Measurements from ENCODE around the gene PPFIA4. TPM values are rescaled to one million over a fixed set of nuclear protein-coding genes. Genes with fewer than 3 reads are reported as not detected.

PPFIA4 gene
- total RNA-seq, 1 experiment from 2014 or later, result 3.0 TPM

DNA sequence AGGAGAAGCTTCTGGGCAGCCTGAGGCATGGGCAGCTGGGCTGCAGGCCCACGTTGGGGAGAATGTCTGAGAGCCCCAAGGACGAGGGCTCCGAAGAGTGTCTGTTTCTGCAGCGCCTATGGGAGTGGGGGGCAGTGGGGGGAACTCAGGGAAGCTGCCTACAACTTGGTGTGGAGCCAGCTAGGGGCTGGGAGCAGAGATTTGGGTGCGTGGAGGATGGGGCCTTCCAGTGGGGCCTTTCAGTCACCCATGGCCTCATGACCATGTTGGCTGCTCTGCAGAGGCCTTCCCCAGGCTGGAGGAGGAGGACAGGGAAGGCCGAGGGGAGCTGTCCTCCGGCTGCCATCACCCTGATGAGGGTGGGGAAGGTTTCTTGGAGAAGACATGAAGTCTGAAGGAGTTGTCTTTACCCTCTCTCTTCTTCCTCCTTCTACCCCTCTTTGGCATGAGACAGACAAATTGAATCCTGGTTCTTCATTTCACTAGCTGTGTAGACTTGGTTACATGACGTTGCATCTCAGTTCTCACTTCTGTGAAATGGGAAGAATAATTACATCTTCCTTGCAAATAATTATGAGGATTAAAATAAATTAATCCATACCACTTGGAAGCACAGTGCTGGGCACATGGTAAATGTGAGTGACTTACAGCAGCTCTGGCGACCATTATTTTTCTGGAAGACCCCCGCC is 8.3 kb downstream of the PPFIA4 start:
- Histone ChIP-seq H3K27ac (ENCODE audit: low read depth, low read length, poor library complexity, severe bottlenecking) (no peak overlapping the region), H3K4me1 (ENCODE audit: insufficient read depth, low read length, poor library complexity, severe bottlenecking) (no peaks in the 10 kb centered on the region), H3K27me3 (replicated peaks; ENCODE audit: insufficient read depth, low read depth, low read length, poor library complexity) (no peaks in the 10 kb centered on the region), H3K4me3 (ENCODE audit: low read depth, low read length, poor library complexity, severe bottlenecking) (no peak overlapping the region), H3K9me3 (ENCODE audit: low read depth, low read length, poor library complexity, severe bottlenecking) (no peaks in the 10 kb centered on the region), H3K36me3 (ENCODE audit: insufficient read depth, low read length, poor library complexity, severe bottlenecking) (no peaks in the 10 kb centered on the region)
- no TSS peak for BruUV-seq (replicated peaks)
- intact Hi-C loops (cut with micrococcal nuclease; ENCODE audit: unreplicated experiment), result no loop called here
- ChIA-PET CTCF (interaction anchor here (1.1 to 1.2 kb wide), 2 partner anchors 233 kb away, joined by 5 read pairs; no protein-coding TSS in a partner anchor), POLR2A (ENCODE audit: low non-redundant PET) (no interaction called here)
- DNase-seq (ENCODE audit: low spot score), result no peak
- TF ChIP-seq, protein P1, sequence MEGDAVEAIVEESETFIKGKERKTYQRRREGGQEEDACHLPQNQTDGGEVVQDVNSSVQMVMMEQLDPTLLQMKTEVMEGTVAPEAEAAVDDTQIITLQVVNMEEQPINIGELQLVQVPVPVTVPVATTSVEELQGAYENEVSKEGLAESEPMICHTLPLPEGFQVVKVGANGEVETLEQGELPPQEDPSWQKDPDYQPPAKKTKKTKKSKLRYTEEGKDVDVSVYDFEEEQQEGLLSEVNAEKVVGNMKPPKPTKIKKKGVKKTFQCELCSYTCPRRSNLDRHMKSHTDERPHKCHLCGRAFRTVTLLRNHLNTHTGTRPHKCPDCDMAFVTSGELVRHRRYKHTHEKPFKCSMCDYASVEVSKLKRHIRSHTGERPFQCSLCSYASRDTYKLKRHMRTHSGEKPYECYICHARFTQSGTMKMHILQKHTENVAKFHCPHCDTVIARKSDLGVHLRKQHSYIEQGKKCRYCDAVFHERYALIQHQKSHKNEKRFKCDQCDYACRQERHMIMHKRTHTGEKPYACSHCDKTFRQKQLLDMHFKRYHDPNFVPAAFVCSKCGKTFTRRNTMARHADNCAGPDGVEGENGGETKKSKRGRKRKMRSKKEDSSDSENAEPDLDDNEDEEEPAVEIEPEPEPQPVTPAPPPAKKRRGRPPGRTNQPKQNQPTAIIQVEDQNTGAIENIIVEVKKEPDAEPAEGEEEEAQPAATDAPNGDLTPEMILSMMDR (conservative IDR thresholded peaks at IDR 0.05; ENCODE audit: low read depth, low read length), result no peak
- TF ChIP-seq EZH2 (IDR thresholded peaks at IDR 0.05; ENCODE audit: borderline replicate concordance, low read depth, low read length, poor library complexity, severe bottlenecking), result no peak

DNA sequence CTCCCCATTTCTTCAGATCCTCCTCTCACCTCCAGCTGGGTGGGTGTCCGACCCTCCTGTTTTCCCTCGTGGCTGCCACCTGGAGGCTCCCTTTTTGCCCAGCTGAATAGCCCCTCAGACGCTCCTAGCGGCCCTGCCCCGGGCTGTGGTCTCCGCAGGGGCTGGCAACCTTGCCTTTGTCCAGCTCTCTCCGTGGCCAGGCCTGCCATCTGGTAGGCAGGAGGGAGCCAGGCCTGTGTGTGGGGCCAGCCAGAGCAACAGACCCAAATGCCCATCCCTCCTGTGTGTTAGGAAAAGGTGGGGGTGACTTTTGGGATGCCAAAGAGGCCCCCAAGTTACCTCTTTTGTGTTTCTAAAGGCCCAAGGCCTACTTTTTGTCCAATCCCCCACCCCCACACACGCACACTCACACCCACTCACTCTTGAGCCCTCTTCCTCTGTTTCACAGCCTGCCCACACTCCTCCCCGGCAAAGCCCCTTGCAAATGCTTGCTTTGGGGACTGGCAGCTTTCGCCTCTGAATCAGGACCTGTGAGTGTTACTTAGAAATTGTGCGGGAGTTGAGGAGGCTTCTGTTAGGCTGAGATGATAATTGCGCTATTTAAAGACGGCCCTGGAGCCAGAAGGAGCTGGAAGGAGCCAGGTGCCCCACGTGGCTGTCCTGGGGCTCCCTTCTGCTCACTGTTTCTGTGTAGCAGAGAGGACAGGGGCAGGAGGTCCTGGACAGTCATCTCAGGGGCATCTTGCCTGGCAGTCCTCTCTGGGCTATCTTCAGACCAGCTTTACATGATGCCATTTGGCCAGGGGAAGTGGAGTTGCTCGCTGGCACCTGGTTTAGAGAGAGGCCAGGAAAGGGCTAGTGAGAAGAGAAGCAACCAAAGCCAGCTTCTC is 9.1 kb downstream of the PPFIA4 start:
- intact Hi-C loops (cut with micrococcal nuclease; ENCODE audit: unreplicated experiment), result no loop called here
- Histone ChIP-seq H3K27me3 (replicated peaks; ENCODE audit: insufficient read depth, low read depth, low read length, poor library complexity) (no peaks in the 10 kb centered on the region), H3K27ac (ENCODE audit: low read depth, low read length, poor library complexity, severe bottlenecking) (no peak overlapping the region), H3K9me3 (ENCODE audit: low read depth, low read length, poor library complexity, severe bottlenecking) (no peaks in the 10 kb centered on the region), H3K4me3 (ENCODE audit: low read depth, low read length, poor library complexity, severe bottlenecking) (no peak overlapping the region), H3K36me3 (ENCODE audit: insufficient read depth, low read length, poor library complexity, severe bottlenecking) (no peaks in the 10 kb centered on the region), H3K4me1 (ENCODE audit: insufficient read depth, low read length, poor library complexity, severe bottlenecking) (no peaks in the 10 kb centered on the region)
- TF ChIP-seq EZH2 (IDR thresholded peaks at IDR 0.05; ENCODE audit: borderline replicate concordance, low read depth, low read length, poor library complexity, severe bottlenecking), result no peak
- TF ChIP-seq, protein P1 (conservative IDR thresholded peaks at IDR 0.05; ENCODE audit: low read depth, low read length), result no peak
- no peak for DNase-seq (ENCODE audit: low spot score)
- no TSS peak for BruUV-seq (replicated peaks)
- POLR2A ChIA-PET (ENCODE audit: low non-redundant PET), result no interaction called here
- CTCF ChIA-PET, result interaction anchor here (1.1 to 1.3 kb wide), 2 partner anchors 11 to 232 kb away, joined by 5 to 9 read pairs; no protein-coding TSS in a partner anchor

DNA sequence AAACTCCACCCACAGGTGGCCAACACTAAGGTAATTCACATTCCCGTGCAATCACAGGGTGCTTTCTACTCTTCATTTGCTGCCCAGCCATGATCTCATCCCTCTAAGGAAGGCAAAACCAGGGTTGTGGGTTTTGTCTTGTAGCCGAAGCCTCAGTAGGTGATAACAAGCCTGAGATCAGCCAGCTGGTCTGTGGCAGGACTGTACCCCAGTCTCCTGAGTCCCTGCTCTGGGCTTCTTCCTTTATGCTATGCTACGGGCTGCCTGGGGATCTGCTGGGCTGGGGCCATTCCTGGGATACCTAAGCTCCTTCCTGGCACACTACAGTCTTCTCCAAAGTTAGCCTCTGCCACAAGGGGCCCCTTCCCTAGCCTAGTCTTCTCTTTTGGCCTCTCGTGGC is 9.8 kb downstream of the PPFIA4 start:
- no TSS peak for BruUV-seq (replicated peaks)
- CTCF ChIA-PET, result interaction anchor here (1.1 to 1.3 kb wide), 2 partner anchors 11 to 231 kb away, joined by 5 to 9 read pairs; no protein-coding TSS in a partner anchor
- no peaks in the 10 kb centered on the region for H3K27me3 ChIP-seq (replicated peaks; ENCODE audit: insufficient read depth, low read depth, low read length, poor library complexity)
- no peaks in the 10 kb centered on the region for H3K4me1 ChIP-seq (ENCODE audit: insufficient read depth, low read length, poor library complexity, severe bottlenecking)
- TF ChIP-seq, protein P1 (conservative IDR thresholded peaks at IDR 0.05; ENCODE audit: low read depth, low read length), result no peak
- no peak for TF ChIP-seq EZH2 (IDR thresholded peaks at IDR 0.05; ENCODE audit: borderline replicate concordance, low read depth, low read length, poor library complexity, severe bottlenecking)
- intact Hi-C loops (cut with micrococcal nuclease; ENCODE audit: unreplicated experiment), result no loop called here
- no peak for DNase-seq (ENCODE audit: low spot score)
- no peak overlapping the region for H3K27ac ChIP-seq (ENCODE audit: low read depth, low read length, poor library complexity, severe bottlenecking)
- H3K9me3 ChIP-seq (ENCODE audit: low read depth, low read length, poor library complexity, severe bottlenecking), result no peaks in the 10 kb centered on the region
- no peak overlapping the region for H3K4me3 ChIP-seq (ENCODE audit: low read depth, low read length, poor library complexity, severe bottlenecking)
- no peaks in the 10 kb centered on the region for H3K36me3 ChIP-seq (ENCODE audit: insufficient read depth, low read length, poor library complexity, severe bottlenecking)
- POLR2A ChIA-PET (ENCODE audit: low non-redundant PET), result no interaction called here

Measured in A673 (cell line).